WI38 (cell line): Measurements from ENCODE around the gene MYH7.

Experiments
- H3K4me3 ChIP-seq: 2 replicates; pipeline ENCODE4 v1.5.1; 2011; ENCODE audit warnings: low read depth, mild to moderate bottlenecking, control low read depth, low read length
- TF ChIP-seq, protein P1 (sequence below): IDR thresholded peaks from 2 replicates; pipeline ENCODE4 v1.5.1; 2012; ENCODE audit warnings: low read depth, mild to moderate bottlenecking, control low read depth, low read length

MYH7 gene

DNA sequence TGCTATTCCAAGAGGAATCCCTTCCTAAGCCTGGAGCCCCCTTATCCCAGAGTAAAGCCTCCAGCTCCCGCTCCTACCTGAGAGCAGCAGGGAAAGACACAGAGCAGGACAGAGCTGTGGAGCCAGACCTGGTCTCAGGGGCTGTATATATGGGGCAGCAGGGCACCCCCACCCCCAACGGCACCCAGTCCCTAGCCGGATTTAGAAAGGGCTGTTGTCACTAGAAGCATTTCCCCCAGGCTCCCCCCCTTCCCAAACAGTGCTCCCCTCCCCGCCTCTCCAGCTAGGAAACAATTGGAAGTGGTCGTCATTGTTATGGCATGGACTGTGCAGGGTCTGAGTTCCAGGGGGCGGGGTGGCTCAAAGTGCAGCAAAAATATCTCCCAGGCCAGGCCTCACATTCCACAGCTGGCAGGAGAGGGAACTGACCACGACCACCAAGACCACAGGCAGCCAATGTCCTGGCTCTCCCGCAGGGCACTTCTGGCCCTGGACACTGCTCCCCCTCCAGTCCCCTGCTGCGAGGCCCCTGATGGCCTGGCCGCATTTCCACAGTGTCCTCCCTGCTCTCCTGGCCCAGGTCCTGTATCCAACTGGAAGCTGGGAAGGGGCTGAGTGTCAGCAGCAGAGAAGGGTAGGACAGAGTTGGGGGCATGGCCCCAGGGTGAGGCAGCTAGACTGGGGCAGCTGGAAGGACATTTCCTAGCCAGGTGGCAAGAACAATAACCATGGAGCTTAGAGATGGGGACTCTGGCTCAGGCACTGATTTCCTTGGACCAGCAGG lies at the start of gene MYH7:
TSS of gene MYH7 (minus strand) at position 118 of the 784 bp plus-strand sequence. CDS start 1,928 bp downstream, outside the sequence.
- no peak within 1 kb of the TSS for H3K4me3 ChIP-seq
- TF ChIP-seq, protein P1, sequence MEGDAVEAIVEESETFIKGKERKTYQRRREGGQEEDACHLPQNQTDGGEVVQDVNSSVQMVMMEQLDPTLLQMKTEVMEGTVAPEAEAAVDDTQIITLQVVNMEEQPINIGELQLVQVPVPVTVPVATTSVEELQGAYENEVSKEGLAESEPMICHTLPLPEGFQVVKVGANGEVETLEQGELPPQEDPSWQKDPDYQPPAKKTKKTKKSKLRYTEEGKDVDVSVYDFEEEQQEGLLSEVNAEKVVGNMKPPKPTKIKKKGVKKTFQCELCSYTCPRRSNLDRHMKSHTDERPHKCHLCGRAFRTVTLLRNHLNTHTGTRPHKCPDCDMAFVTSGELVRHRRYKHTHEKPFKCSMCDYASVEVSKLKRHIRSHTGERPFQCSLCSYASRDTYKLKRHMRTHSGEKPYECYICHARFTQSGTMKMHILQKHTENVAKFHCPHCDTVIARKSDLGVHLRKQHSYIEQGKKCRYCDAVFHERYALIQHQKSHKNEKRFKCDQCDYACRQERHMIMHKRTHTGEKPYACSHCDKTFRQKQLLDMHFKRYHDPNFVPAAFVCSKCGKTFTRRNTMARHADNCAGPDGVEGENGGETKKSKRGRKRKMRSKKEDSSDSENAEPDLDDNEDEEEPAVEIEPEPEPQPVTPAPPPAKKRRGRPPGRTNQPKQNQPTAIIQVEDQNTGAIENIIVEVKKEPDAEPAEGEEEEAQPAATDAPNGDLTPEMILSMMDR = no peak

DNA sequence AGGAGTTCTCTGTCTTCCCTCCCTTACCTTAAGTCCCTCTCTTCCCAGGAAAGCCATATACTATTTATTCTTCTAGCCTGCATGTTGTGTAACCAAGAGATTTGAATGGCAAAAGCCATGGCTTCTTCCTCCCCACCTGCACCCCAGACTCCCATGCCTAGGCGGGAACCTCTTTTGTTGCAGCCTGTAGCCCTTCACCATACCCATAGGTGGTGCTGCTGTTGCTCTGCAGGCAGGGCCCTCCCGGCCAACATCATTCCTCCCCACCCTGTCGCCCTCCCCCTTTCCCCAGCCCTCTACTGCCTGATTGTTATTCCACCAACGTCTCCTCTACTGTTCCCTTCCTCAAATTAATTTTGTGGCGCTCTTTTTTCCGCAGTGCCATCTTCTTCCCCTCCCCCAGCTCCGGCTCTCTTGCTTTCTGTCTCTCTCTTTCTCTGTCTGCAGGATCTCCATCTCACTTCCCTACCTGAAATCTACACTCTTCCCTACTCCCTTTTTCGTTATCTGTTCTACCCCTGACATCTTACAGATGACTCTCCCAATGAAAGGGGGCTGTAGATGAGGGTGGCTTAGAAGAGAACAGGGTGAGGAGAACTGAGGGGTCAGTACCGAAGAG lies 47.9 kb upstream of the MYH7 start:
- TF ChIP-seq, protein P1 = 0 out of 2 replicates have a peak, but pooled peaks have one; percentile 13
- no peak overlapping the region for H3K4me3 ChIP-seq

GRCh38 chr14:23482823-23483148 lies 47.3 kb upstream of the MYH7 start:
- TF ChIP-seq, protein P1 = no peak
- H3K4me3 ChIP-seq = no peak overlapping the region

DNA sequence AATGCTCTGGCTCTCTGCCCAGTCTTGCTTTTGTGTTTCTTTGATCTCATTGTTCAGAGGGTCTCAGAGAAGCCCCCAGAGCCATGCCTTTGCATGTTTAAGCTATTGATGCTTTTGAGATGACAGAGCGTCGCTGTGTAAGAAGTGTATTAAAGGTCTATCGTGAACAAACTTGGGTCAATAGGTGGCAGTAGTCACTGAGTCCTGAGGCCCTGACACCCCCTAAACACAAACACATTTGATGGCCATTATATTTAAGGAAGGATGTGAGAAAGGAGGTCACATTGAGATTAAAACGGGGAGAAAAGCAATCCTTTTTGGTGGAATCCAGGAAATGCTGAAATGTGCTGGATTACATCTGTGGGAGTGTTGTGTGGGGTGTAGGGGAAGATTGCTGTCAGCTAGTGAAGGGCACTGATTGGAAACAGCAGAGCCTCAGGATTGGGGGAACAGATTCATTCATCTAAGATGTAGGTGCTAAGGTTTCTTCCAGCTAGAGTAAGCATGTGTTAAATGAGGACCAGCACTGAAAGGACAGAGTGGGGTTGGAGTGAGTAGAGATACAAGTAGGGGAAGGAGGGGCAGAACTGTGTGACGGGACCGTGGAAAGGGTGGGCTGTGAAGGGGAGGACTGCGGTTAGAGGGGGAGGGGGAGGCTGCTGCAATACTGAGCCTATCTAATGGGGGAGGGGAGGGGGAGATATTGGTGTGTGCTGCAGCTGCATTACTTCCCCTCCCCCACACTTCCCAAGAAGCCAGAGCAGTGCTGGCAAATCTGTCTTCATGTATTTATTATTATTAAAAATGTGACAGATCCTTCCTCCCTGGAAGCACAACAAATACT lies 46.7 kb upstream of the MYH7 start:
- no peak overlapping the region for H3K4me3 ChIP-seq
- TF ChIP-seq, protein P1 = no peak

GRCh38 chr14:23481362-23481970 lies 46.0 kb upstream of the MYH7 start:
- no peak overlapping the region for H3K4me3 ChIP-seq
- TF ChIP-seq, protein P1 = no peak

DNA sequence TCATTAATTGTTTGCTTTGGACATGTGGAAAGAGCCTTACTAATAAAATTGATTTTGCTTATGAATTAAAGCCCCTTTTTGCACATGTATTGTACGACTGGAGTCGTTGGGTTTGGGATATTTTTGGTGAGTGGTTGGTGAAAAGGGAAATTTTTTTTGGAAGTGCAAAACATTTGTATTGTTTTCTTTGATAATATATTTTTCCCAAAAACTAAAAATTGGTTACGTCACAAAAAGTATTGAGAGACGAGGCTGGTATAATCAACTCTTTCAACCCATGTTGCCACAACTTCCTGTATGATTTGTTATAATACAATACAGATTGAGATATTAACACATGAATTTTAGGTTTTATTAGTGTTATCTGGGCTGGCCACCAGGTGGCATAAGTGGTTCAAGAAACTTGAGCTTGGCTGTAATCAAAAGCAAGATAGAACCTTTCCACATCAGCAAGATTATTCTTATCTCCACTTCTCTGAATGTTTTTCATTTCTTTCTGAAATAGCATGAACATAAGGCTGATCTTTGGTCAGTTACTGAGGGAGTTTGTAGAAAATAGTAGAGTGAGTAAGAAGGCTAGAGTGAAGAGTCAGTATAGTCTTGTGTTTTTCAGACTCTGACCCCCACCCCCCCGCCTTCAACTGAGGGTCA lies 42.8 kb upstream of the MYH7 start:
- TF ChIP-seq, protein P1 = peak; percentile 44; the same call in 1 of the 2 replicates
- H3K4me3 ChIP-seq = no peak overlapping the region
